ENCODE results near the gene SLC7A7. TPM values are rescaled to one million over a fixed set of nuclear protein-coding genes. Genes with fewer than 3 reads are reported as not detected.
A peak's percentile ranks its signal among the peaks of the same experiment; 100 is the strongest.

The SLC7A7 gene
- total and polyA plus RNA-seq, 10 of the 15 experiments (the other 5 are each of a cell fraction or from before 2014, with no cell fraction given), result 27.8 to 79.2 (median 50.8) TPM

DNA sequence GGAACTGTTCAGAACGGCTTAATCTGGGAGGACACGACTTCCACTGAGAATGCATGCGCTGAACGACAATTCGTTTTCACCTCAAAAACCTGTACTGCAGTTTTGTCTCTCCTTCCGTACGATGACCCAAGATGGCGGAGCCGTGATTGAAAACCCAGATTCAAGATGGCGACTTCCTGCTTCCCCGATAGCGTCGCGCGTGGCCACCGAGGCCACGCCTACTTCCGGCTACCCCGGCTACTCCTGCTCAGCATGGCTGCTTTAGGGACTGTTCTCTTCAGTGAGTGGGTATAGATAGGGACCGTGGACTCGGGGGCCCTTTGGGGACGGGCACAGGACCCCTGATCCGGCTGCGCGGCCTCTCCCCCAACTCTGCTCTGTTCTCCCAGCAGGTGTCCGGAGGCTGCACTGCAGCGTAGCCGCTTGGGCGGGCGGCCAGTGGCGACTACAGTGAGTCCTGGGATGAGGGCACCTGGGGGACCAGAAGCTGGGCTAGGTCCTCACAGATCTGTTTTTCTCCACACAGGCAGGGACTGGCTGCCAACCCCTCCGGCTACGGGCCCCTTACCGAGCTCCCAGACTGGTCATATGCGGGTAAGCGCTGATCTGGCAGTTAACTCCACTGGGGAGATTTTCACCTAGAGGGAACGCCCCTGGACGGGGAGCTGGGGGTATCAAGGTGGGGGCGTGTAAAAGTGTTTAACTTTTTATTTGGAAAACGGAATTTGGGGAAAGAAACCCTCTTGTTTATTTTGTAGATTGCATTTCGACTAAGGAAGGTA lies 14.6 kb upstream of the SLC7A7 start, which contains the start of gene MRPL52 (continued):
- TF ChIP-seq ZBTB40 (IDR thresholded peaks at IDR 0.05; ENCODE audit: borderline replicate concordance), result peak; percentile 85; the same call in 1 of the 2 replicates
- 0 out of 2 replicates have a peak, but pooled peaks have one; percentile 6 for TF ChIP-seq IRF3 (IDR thresholded peaks at IDR 0.05)
- no peak for TF ChIP-seq ETV6 (conservative IDR thresholded peaks at IDR 0.05 in 1 of 2, IDR thresholded peaks at IDR 0.05 in 1 of 2; ENCODE audit: borderline replicate concordance in 1 of 2, low read depth in 1 of 2)
- no peak for TF ChIP-seq HDGF (IDR thresholded peaks at IDR 0.05)
- no peak for TF ChIP-seq CHD1 (IDR thresholded peaks at IDR 0.05; ENCODE audit: low read depth, low read length)
- peak; percentile 79 for TF ChIP-seq LARP7 (IDR thresholded peaks at IDR 0.05)
- no peak for TF ChIP-seq NFIC (IDR thresholded peaks at IDR 0.05; ENCODE audit: low read depth, low read length)
- TF ChIP-seq TAF1 (IDR thresholded peaks at IDR 0.05; ENCODE audit: borderline replicate concordance, low read depth, low read length), result peak; percentile 87
- TF ChIP-seq, protein P1, sequence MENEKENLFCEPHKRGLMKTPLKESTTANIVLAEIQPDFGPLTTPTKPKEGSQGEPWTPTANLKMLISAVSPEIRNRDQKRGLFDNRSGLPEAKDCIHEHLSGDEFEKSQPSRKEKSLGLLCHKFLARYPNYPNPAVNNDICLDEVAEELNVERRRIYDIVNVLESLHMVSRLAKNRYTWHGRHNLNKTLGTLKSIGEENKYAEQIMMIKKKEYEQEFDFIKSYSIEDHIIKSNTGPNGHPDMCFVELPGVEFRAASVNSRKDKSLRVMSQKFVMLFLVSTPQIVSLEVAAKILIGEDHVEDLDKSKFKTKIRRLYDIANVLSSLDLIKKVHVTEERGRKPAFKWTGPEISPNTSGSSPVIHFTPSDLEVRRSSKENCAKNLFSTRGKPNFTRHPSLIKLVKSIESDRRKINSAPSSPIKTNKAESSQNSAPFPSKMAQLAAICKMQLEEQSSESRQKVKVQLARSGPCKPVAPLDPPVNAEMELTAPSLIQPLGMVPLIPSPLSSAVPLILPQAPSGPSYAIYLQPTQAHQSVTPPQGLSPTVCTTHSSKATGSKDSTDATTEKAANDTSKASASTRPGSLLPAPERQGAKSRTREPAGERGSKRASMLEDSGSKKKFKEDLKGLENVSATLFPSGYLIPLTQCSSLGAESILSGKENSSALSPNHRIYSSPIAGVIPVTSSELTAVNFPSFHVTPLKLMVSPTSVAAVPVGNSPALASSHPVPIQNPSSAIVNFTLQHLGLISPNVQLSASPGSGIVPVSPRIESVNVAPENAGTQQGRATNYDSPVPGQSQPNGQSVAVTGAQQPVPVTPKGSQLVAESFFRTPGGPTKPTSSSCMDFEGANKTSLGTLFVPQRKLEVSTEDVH (IDR thresholded peaks at IDR 0.05; ENCODE audit: low read depth, partially characterized antibody), result no peak
- peak; percentile 9; the same call in 1 of the 2 replicates for TF ChIP-seq EED (IDR thresholded peaks at IDR 0.05; ENCODE audit: low read depth)
- TF ChIP-seq PML (IDR thresholded peaks at IDR 0.05; ENCODE audit: low read length), result no peak; the same call in 1 of the 2 replicates
- TF ChIP-seq EP300 (IDR thresholded peaks at IDR 0.05; ENCODE audit: borderline replicate concordance in 1 of 2, control insufficient read depth in 1 of 2, low read depth in 2 of 2, low read length in 2 of 2), result no peak
- TF ChIP-seq CTCF (IDR thresholded peaks at IDR 0.05 in 2 of 3, conservative IDR thresholded peaks at IDR 0.05 in 1 of 3; ENCODE audit: control insufficient read depth in 2 of 3, extremely low read depth in 1 of 3, insufficient read depth in 1 of 3, low read depth in 3 of 3, low read length in 3 of 3), result no peak
- TF ChIP-seq ZNF24 (IDR thresholded peaks at IDR 0.05), result no peak
- no peak for TF ChIP-seq MEF2B (IDR thresholded peaks at IDR 0.05; ENCODE audit: partially characterized antibody, poor library complexity, severe bottlenecking)

Measured in GM12878 (cell line).